H1 (cell line): ENCODE results near the gene WWC1.

Experiments
- ATF2 ChIP-seq: IDR thresholded peaks from 2 replicates; pipeline ENCODE4 v1.6.1; 2012; ENCODE audit warnings: low read length, inconsistent platforms
- JUN ChIP-seq: IDR thresholded peaks from 2 replicates; pipeline ENCODE4 v1.6.1; 2011; ENCODE audit warnings: low read depth, mild to moderate bottlenecking, improper control_type of control experiment, low read length
- KDM1A ChIP-seq: fragments of 200-600, 300-600 bp; sonication (generic); IDR thresholded peaks from 2 replicates; pipeline ENCODE4 v1.7.1; 2016; ENCODE audit warnings: mild to moderate bottlenecking, low read length, borderline replicate concordance
- KDM5A ChIP-seq: fragments of 200-600 bp; IDR thresholded peaks from 2 replicates; pipeline ENCODE4 v1.7.1; 2012; ENCODE audit warnings: mild to moderate bottlenecking, low read length, inconsistent platforms, mixed read lengths
- MAFK ChIP-seq: IDR thresholded peaks from 2 replicates; pipeline ENCODE4 v1.6.1; 2012; ENCODE audit warnings: low read depth, mild to moderate bottlenecking, improper control_type of control experiment, low read length
- POLR2A ChIP-seq, 2 experiments: IDR thresholded peaks; 1 replicate in 1 of 2; 2 replicates in 1 of 2; pipeline ENCODE4 v1.6.1; 2011; ENCODE audit warnings: low read depth in 2 of 2, low read length in 2 of 2, mild to moderate bottlenecking in 2 of 2; ENCODE audit errors: control extremely low read depth in 1 of 2
- POLR2AphosphoS5 ChIP-seq: IDR thresholded peaks from 2 replicates; pipeline ENCODE4 v1.6.1; 2011; ENCODE audit warnings: low read depth, low read length
- RFX5 ChIP-seq: IDR thresholded peaks from 2 replicates; pipeline ENCODE4 v1.6.1; 2011; ENCODE audit warnings: low read depth, low read length, improper control_type of control experiment, borderline replicate concordance
- RNF2 ChIP-seq: fragments of 200-900, 300-1000 bp; sonication (generic); IDR thresholded peaks from 2 replicates; pipeline ENCODE4 v1.7.1; 2016; ENCODE audit warnings: borderline replicate concordance, low read depth, mild to moderate bottlenecking, antibody characterized with exemption, low read length; ENCODE audit not compliant: poor library complexity, severe bottlenecking; ENCODE audit errors: missing control alignments
- SIRT6 ChIP-seq: IDR thresholded peaks from one replicate; pipeline ENCODE4 v1.7.1; 2012; ENCODE audit warnings: low read length, inconsistent platforms
- TF ChIP-seq, protein P1 (sequence below), 3 experiments: IDR thresholded peaks; 1 replicate in 2 of 3; 2 replicates in 1 of 3; pipeline versions ENCODE4 v1.5.1 to v1.6.1; 2011; ENCODE audit warnings: low read length in 3 of 3, mild to moderate bottlenecking in 3 of 3, inconsistent platforms in 2 of 3, low read depth in 1 of 3, moderate library complexity in 1 of 3; ENCODE audit not compliant: insufficient read depth in 1 of 3; ENCODE audit errors: control extremely low read depth in 1 of 3

DNA sequence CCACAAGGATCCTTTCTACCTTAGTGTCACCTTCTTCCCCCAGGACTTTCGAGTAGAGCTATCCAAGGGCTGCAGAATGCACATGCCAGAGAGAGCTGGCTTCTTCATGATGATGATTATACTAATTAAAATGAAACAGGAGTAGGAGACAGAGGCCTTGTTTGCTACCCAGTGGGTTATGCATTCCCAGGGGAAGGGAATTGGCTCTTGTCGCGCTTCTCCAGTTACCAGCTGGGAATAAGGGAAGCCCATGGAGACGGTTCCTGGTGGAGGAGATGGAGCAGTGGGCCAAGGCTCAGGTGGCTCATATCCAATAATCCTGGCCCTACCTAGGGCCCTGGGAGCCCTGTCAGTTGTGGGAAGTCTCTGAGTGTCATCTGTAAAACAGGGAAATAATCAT is 65.1 kb downstream of the WWC1 start:
- TF ChIP-seq KDM1A (no peak), RNF2 (no peak), POLR2AphosphoS5 (no peak), SIRT6 (no peak), JUN (no peak), MAFK (no peak), RFX5 (no peak), KDM5A (no peak), POLR2A (IDR thresholded peaks at IDR 0.05; ENCODE audit: control extremely low read depth in 1 of 2, low read depth in 2 of 2, low read length in 2 of 2) (no peak), ATF2 (no peak)
- TF ChIP-seq, protein P1, sequence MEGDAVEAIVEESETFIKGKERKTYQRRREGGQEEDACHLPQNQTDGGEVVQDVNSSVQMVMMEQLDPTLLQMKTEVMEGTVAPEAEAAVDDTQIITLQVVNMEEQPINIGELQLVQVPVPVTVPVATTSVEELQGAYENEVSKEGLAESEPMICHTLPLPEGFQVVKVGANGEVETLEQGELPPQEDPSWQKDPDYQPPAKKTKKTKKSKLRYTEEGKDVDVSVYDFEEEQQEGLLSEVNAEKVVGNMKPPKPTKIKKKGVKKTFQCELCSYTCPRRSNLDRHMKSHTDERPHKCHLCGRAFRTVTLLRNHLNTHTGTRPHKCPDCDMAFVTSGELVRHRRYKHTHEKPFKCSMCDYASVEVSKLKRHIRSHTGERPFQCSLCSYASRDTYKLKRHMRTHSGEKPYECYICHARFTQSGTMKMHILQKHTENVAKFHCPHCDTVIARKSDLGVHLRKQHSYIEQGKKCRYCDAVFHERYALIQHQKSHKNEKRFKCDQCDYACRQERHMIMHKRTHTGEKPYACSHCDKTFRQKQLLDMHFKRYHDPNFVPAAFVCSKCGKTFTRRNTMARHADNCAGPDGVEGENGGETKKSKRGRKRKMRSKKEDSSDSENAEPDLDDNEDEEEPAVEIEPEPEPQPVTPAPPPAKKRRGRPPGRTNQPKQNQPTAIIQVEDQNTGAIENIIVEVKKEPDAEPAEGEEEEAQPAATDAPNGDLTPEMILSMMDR (IDR thresholded peaks at IDR 0.05; ENCODE audit: control extremely low read depth in 1 of 3, insufficient read depth in 1 of 3, low read depth in 1 of 3, low read length in 3 of 3): no peak
